Colonic mucosa (tissue), 4 donors: ENCODE data around the gene ARHGAP6. TPM values are rescaled to one million over a fixed set of nuclear protein-coding genes. Genes with fewer than 3 reads are reported as not detected.
A peak's percentile ranks its signal among the peaks of the same experiment; 100 is the strongest.

ENCODE experiments used
- DNase-seq: peaks from one replicate; pipeline ENCODE4 v3.0.0-alpha.2; 2020
- H3K27ac ChIP-seq: fragments of 200-600 bp; one replicate; pipeline ENCODE4 v1.8.0; 2021
- H3K27me3 ChIP-seq: fragments of 200-600 bp; one replicate; pipeline ENCODE4 v1.8.0; 2021
- H3K36me3 ChIP-seq: fragments of 200-600 bp; one replicate; pipeline ENCODE4 v1.8.0; 2021
- H3K4me1 ChIP-seq: fragments of 200-600 bp; one replicate; pipeline ENCODE4 v1.8.0; 2021; ENCODE audit warnings: mild to moderate bottlenecking
- H3K4me3 ChIP-seq: fragments of 200-600 bp; one replicate; pipeline ENCODE4 v1.8.0; 2021
- H3K9ac ChIP-seq, 2 donors: one replicate each; pipeline ENCODE4 v1.7.0; 2013; ENCODE audit warnings: control low read depth in 2 of 2, low read depth in 2 of 2, low read length in 2 of 2
- H3K9me3 ChIP-seq: fragments of 200-600 bp; one replicate; pipeline ENCODE4 v1.8.0; 2021
- intact Hi-C: fragments of 100-400 bp; cut with DNase I; formaldehyde crosslinking; loops from one replicate; pipeline ENCODE4 v1.14.1; 2022
- total RNA-seq, 2 donors: library from RNA; stranded (reverse); fragmentation: NEBNext Ultra II Directional in 1 of 2; extraction: Animal tissue kit (Norgen Biotek cat#: 25700) in 1 of 2; gene quantifications; one replicate each; pipeline ENCODE4 v1.2.1, GENCODE V29; 2021
- TF ChIP-seq, protein P1 (sequence below): fragments of 200-600 bp; IDR thresholded peaks from one replicate; pipeline ENCODE4 v1.8.0; 2022; ENCODE audit warnings: antibody characterized with exemption, mild to moderate bottlenecking
- donor health status: healthy.
- donor health status: DM: no; HTN: no; CAD: no.
- donor health status: DM: no; HTN: no; CAD: no.

Gene ARHGAP6
- total RNA-seq, 2 donors from 2014 or later, result 1.1 to 5.0 TPM

GRCh38 chrX:11347300-11347699, 318.4 kb downstream of the ARHGAP6 start:
- Histone ChIP-seq H3K9me3 (no peaks in the 10 kb centered on the region), H3K27ac (no peak overlapping the region), H3K36me3 (no peaks in the 10 kb centered on the region), H3K4me3 (no peak overlapping the region), H3K9ac (no peak overlapping the region), H3K4me1 (no peaks in the 10 kb centered on the region), H3K27me3 (no peaks in the 10 kb centered on the region)
- DNase-seq, result no peak
- TF ChIP-seq, protein P1, sequence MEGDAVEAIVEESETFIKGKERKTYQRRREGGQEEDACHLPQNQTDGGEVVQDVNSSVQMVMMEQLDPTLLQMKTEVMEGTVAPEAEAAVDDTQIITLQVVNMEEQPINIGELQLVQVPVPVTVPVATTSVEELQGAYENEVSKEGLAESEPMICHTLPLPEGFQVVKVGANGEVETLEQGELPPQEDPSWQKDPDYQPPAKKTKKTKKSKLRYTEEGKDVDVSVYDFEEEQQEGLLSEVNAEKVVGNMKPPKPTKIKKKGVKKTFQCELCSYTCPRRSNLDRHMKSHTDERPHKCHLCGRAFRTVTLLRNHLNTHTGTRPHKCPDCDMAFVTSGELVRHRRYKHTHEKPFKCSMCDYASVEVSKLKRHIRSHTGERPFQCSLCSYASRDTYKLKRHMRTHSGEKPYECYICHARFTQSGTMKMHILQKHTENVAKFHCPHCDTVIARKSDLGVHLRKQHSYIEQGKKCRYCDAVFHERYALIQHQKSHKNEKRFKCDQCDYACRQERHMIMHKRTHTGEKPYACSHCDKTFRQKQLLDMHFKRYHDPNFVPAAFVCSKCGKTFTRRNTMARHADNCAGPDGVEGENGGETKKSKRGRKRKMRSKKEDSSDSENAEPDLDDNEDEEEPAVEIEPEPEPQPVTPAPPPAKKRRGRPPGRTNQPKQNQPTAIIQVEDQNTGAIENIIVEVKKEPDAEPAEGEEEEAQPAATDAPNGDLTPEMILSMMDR, result no peak
- intact Hi-C loops, result no loop called here

DNA sequence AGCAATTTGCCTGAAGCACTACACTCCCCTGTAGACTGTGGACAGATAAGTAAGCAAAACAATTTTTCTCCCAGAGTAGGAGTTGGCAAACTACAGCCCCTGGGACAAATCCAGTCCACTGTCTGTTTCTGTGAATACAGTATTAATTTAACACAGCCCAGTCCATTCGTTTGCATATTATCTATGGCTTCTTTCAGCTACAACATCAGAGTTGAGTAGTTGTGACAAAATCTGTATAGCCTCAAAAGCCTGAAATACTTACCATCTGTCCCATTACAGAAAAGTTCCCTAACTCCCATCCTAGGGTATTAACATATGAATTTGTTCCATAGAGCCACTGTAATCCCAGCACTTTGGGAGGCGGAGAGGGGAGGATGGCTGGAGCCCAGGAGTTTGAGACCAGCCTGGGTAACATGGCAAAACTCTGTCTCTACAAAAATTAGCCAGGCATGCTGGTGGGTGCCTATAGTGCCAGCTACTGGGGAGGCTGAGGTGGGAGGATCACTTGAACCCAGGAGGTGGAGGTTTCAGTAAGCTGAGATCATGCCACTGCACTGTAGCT, 319.5 kb downstream of the ARHGAP6 start:
- H3K36me3 ChIP-seq, result no peaks in the 10 kb centered on the region
- no peaks in the 10 kb centered on the region for H3K27me3 ChIP-seq
- intact Hi-C loops, result no loop called here
- no peak for DNase-seq
- no peaks in the 10 kb centered on the region for H3K9me3 ChIP-seq
- no peak overlapping the region for H3K27ac ChIP-seq
- no peaks in the 10 kb centered on the region for H3K4me1 ChIP-seq
- H3K9ac ChIP-seq, result no peak overlapping the region
- H3K4me3 ChIP-seq, result no peak overlapping the region
- TF ChIP-seq, protein P1, result no peak

GRCh38 chrX:11342673-11343072, 323.0 kb downstream of the ARHGAP6 start:
- no peak for DNase-seq
- no peak overlapping the region for H3K9ac ChIP-seq
- H3K36me3 ChIP-seq, result no peaks in the 10 kb centered on the region
- H3K4me1 ChIP-seq, result no peaks in the 10 kb centered on the region
- H3K27ac ChIP-seq, result no peak overlapping the region
- no peaks in the 10 kb centered on the region for H3K27me3 ChIP-seq
- no peaks in the 10 kb centered on the region for H3K9me3 ChIP-seq
- TF ChIP-seq, protein P1, result no peak
- intact Hi-C loops, result no loop called here
- H3K4me3 ChIP-seq, result no peak overlapping the region

- Histone ChIP-seq H3K27me3 (no peaks in the 10 kb centered on the region), H3K27ac (no peak overlapping the region), H3K9ac (no peak overlapping the region), H3K36me3 (no peaks in the 10 kb centered on the region), H3K4me3 (no peak overlapping the region), H3K4me1 (no peaks in the 10 kb centered on the region), H3K9me3 (no peaks in the 10 kb centered on the region)
- intact Hi-C loops, result no loop called here
- TF ChIP-seq, protein P1, result no peak
- DNase-seq, result peak; percentile 30
Measured at GRCh38 chrX:11341274-11342201, 324.2 kb downstream of the ARHGAP6 start.

DNA sequence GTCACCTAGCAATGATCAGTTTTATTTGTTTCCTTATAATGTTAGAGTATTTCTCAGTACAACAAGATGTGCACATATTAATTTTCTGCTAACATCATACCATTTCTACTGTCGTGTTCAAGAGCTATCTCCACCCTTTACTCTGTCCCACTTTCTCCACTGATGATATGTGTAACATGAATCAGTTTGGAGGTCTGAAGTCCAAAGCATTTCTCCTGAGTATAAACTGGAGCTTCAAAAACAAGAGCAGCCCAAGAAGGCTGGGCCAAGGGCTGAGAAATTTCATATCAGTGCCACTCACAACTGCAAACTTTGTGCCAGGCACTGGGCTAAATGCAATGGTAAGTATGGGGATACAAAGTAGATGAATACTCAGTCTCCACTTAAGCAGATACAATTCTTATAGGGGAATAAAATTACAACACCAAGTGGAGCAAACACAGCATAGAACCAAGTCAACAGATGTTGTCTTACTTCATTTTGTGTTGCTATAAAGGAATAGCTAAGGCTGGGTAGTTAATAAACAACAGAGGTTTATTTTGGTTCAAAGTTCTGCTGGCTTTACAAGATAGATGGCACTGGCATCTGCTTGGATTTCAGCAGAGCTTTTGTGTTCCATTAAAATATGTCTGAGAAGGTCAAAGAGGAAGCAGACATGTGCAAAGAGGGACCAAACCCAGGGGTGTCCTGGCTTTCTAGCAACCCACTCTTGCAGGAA, 328.3 kb downstream of the ARHGAP6 start:
- no peaks in the 10 kb centered on the region for H3K27me3 ChIP-seq
- no peaks in the 10 kb centered on the region for H3K4me1 ChIP-seq
- intact Hi-C loops, result no loop called here
- no peak for DNase-seq
- H3K9me3 ChIP-seq, result no peaks in the 10 kb centered on the region
- TF ChIP-seq, protein P1, result no peak
- H3K9ac ChIP-seq, result no peak overlapping the region
- H3K36me3 ChIP-seq, result no peaks in the 10 kb centered on the region
- no peak overlapping the region for H3K4me3 ChIP-seq
- H3K27ac ChIP-seq, result no peak overlapping the region
